ENCODE data around the gene IPCEF1.
"Not testable (repeated sequence)": the region's sequence is repeated elsewhere in the genome, so short reads cannot be mapped to it uniquely, and the experiment has no call there.

IPCEF1 gene

DNA sequence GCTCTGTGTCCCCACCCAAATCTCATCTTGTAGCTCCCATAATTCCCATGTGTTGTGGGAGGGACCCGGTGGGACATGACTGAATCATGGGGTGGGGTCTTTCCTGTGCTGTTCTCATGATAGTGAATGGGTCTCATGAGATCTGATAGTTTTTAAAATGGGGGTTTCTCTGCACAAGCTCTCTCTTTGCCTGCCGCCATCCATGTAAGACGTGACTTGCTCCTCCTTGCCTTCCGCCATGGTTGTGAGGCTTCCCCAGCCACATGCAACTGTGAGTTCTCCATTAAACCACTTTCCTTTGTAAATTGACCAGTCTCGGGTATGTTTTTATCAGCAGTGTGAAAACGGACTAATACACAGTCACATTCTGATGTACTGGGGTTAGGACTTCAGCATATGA lies 49.5 kb downstream of the IPCEF1 start:
- H3K27ac ChIP-seq (ENCODE audit: low read depth, low read length); H3K4me3 ChIP-seq (ENCODE audit: low read depth, low read length); H3K4me1 ChIP-seq (ENCODE audit: control insufficient read depth, insufficient read depth, low read length); H3K9me3 ChIP-seq (ENCODE audit: control insufficient read depth, insufficient read depth, low read length); H3K9ac ChIP-seq (ENCODE audit: low read depth, low read length); H3K27me3 ChIP-seq (ENCODE audit: control insufficient read depth, insufficient read depth, low read length); H3K36me3 ChIP-seq (ENCODE audit: control insufficient read depth, insufficient read depth, low read length): not testable (repeated sequence)

DNA sequence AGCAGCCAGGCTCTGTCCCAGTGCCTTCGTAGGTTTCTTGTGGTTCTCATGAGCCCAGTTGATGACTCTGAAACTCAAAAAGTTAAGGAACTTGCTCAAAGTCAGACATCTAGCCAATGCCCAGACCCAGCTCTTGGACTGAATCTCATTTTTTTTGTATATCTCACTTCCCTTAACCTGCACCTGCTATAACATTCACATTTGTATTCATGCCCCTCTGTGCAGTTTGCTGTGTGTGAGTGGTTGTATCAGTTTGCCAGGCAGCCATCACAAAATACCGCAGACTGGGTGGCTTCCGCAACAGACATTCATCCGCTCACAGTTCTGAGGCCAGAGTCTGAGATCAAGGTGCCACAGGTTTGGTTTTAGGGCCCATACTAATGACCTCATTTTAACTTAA lies 49.9 kb downstream of the IPCEF1 start:
- H3K36me3 ChIP-seq (ENCODE audit: control insufficient read depth, insufficient read depth, low read length), result no peaks in the 10 kb centered on the region
- no peak overlapping the region for H3K27ac ChIP-seq (ENCODE audit: low read depth, low read length)
- no peak overlapping the region for H3K9ac ChIP-seq (ENCODE audit: low read depth, low read length)
- no peaks in the 10 kb centered on the region for H3K9me3 ChIP-seq (ENCODE audit: control insufficient read depth, insufficient read depth, low read length)
- H3K4me3 ChIP-seq (ENCODE audit: low read depth, low read length), result no peak overlapping the region
- no peaks in the 10 kb centered on the region for H3K27me3 ChIP-seq (ENCODE audit: control insufficient read depth, insufficient read depth, low read length)
- no peaks in the 10 kb centered on the region for H3K4me1 ChIP-seq (ENCODE audit: control insufficient read depth, insufficient read depth, low read length)

GRCh38 chr6:154304191-154304590 lies 52.4 kb downstream of the IPCEF1 start:
- Histone ChIP-seq H3K36me3 (ENCODE audit: control insufficient read depth, insufficient read depth, low read length) (no peaks in the 10 kb centered on the region), H3K4me1 (ENCODE audit: control insufficient read depth, insufficient read depth, low read length) (no peaks in the 10 kb centered on the region), H3K9ac (ENCODE audit: low read depth, low read length) (no peak overlapping the region), H3K27me3 (ENCODE audit: control insufficient read depth, insufficient read depth, low read length) (no peaks in the 10 kb centered on the region), H3K27ac (ENCODE audit: low read depth, low read length) (no peak overlapping the region), H3K9me3 (ENCODE audit: control insufficient read depth, insufficient read depth, low read length) (no peaks in the 10 kb centered on the region), H3K4me3 (ENCODE audit: low read depth, low read length) (no peak overlapping the region)

GRCh38 chr6:154303642-154304041 lies 53.0 kb downstream of the IPCEF1 start:
- not testable (repeated sequence) for H3K36me3 ChIP-seq (ENCODE audit: control insufficient read depth, insufficient read depth, low read length); H3K9me3 ChIP-seq (ENCODE audit: control insufficient read depth, insufficient read depth, low read length); H3K9ac ChIP-seq (ENCODE audit: low read depth, low read length); H3K27me3 ChIP-seq (ENCODE audit: control insufficient read depth, insufficient read depth, low read length); H3K4me1 ChIP-seq (ENCODE audit: control insufficient read depth, insufficient read depth, low read length); H3K4me3 ChIP-seq (ENCODE audit: low read depth, low read length); H3K27ac ChIP-seq (ENCODE audit: low read depth, low read length)

DNA sequence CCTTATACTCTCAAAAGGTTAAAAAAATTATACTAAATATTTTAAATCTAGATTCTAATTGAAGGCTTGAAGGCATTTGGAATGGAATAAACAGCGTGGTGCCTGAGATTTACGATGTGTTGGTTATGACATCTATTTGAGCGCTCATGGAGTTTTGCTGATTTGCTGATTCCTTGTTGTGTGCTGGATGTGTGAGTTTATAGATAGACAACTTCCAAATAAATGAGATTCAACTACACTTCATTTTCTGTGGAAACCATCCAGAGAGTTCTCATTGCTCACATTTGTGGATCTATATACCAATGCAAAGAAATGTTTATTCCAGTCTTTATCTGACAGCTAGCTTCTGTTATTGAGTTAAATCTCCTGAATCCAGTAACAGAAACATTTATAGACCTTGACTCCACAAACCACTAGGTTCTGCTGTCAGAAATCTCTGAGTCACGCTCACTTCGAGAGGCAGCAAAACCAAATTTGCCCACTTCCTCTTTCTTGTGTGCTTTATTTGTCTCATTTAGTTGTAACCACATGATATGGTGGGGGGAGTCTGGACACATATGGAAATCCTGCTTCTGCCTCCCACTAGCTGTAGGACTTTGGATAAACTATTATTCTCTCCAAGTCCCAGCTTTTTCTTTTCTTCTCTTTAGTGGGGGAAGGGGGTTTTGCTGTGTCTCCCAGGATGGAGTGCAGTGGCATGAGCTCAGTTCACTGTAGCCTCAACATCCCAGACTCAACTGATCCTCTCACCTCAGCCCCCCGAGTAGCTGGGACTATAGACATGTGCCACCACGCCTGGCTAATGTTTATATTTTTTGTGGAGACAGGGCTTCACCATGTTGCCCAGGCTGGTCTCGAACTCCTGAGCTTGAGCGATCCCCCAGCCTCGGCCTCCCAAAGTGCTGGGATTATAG lies 54.5 kb downstream of the IPCEF1 start:
- Histone ChIP-seq H3K27ac (ENCODE audit: low read depth, low read length) (no peak overlapping the region), H3K9me3 (ENCODE audit: control insufficient read depth, insufficient read depth, low read length) (no peaks in the 10 kb centered on the region; the same call in 1 of the 2 replicates), H3K9ac (ENCODE audit: low read depth, low read length) (no peak overlapping the region), H3K4me3 (ENCODE audit: low read depth, low read length) (no peak overlapping the region), H3K36me3 (ENCODE audit: control insufficient read depth, insufficient read depth, low read length) (no peaks in the 10 kb centered on the region), H3K4me1 (ENCODE audit: control insufficient read depth, insufficient read depth, low read length) (no peaks in the 10 kb centered on the region), H3K27me3 (ENCODE audit: control insufficient read depth, insufficient read depth, low read length) (no peaks in the 10 kb centered on the region)

GRCh38 chr6:154301086-154301625 lies 55.4 kb downstream of the IPCEF1 start:
- Histone ChIP-seq H3K27me3 (ENCODE audit: control insufficient read depth, insufficient read depth, low read length) (no peaks in the 10 kb centered on the region), H3K27ac (ENCODE audit: low read depth, low read length) (no peak overlapping the region), H3K9me3 (ENCODE audit: control insufficient read depth, insufficient read depth, low read length) (no peaks in the 10 kb centered on the region; the same call in 1 of the 2 replicates), H3K4me1 (ENCODE audit: control insufficient read depth, insufficient read depth, low read length) (no peaks in the 10 kb centered on the region), H3K9ac (ENCODE audit: low read depth, low read length) (no peak overlapping the region), H3K36me3 (ENCODE audit: control insufficient read depth, insufficient read depth, low read length) (no peaks in the 10 kb centered on the region), H3K4me3 (ENCODE audit: low read depth, low read length) (no peak overlapping the region)

DNA sequence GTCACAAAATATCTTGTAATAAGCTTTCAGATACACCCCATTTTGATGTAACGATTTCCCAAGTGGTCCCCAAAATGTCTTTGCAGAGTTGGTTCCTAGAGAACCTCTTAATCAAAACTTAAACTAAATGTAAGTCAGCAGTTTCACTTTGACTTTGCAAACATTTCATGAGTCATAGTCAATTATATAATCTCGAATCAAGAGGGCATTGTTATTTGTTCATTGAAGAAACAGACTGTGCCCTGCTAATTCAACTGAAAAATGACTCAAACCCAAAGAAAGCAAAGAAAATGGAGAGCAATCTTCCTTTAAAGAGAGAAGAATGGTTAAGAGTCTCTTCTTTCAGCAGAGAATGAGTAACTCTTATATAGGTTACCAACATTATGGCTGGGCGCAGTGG lies 58.3 kb downstream of the IPCEF1 start:
- Histone ChIP-seq H3K27ac (ENCODE audit: low read depth, low read length) (no peak overlapping the region), H3K36me3 (ENCODE audit: control insufficient read depth, insufficient read depth, low read length) (no peaks in the 10 kb centered on the region), H3K9ac (ENCODE audit: low read depth, low read length) (no peak overlapping the region), H3K9me3 (ENCODE audit: control insufficient read depth, insufficient read depth, low read length) (no peaks in the 10 kb centered on the region; the same call in 1 of the 2 replicates), H3K4me3 (ENCODE audit: low read depth, low read length) (no peak overlapping the region), H3K4me1 (ENCODE audit: control insufficient read depth, insufficient read depth, low read length) (no peaks in the 10 kb centered on the region), H3K27me3 (ENCODE audit: control insufficient read depth, insufficient read depth, low read length) (no peaks in the 10 kb centered on the region)

GRCh38 chr6:154297721-154298120 lies 58.9 kb downstream of the IPCEF1 start:
- H3K9ac ChIP-seq (ENCODE audit: low read depth, low read length), result no peak overlapping the region
- H3K36me3 ChIP-seq (ENCODE audit: control insufficient read depth, insufficient read depth, low read length), result no peaks in the 10 kb centered on the region
- H3K4me1 ChIP-seq (ENCODE audit: control insufficient read depth, insufficient read depth, low read length), result no peaks in the 10 kb centered on the region
- no peaks in the 10 kb centered on the region; the same call in 1 of the 2 replicates for H3K9me3 ChIP-seq (ENCODE audit: control insufficient read depth, insufficient read depth, low read length)
- no peak overlapping the region for H3K27ac ChIP-seq (ENCODE audit: low read depth, low read length)
- H3K4me3 ChIP-seq (ENCODE audit: low read depth, low read length), result no peak overlapping the region
- H3K27me3 ChIP-seq (ENCODE audit: control insufficient read depth, insufficient read depth, low read length), result no peaks in the 10 kb centered on the region

DNA sequence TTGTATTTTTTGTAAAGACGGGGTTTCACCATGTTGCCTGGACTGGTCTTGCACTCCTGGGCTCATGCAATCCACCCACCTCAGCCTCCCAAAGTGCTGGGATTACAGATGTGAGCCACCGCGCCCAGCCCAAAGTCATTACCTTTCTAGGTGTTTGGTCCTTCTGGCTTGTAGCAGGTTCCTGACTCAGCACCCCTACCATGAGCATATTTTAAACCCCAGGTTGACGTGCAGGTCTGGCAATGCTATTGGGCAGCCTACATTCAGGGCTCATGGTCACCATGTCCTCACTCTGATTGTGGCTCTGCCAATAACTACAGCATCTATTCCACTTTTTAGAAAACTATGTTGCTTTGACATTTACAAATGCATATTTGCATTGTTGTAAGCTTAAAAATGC lies 59.4 kb downstream of the IPCEF1 start:
- no peaks in the 10 kb centered on the region for H3K27me3 ChIP-seq (ENCODE audit: control insufficient read depth, insufficient read depth, low read length)
- no peak overlapping the region for H3K9ac ChIP-seq (ENCODE audit: low read depth, low read length)
- H3K36me3 ChIP-seq (ENCODE audit: control insufficient read depth, insufficient read depth, low read length), result no peaks in the 10 kb centered on the region
- H3K4me1 ChIP-seq (ENCODE audit: control insufficient read depth, insufficient read depth, low read length), result no peaks in the 10 kb centered on the region
- no peaks in the 10 kb centered on the region; the same call in 1 of the 2 replicates for H3K9me3 ChIP-seq (ENCODE audit: control insufficient read depth, insufficient read depth, low read length)
- H3K27ac ChIP-seq (ENCODE audit: low read depth, low read length), result no peak overlapping the region
- H3K4me3 ChIP-seq (ENCODE audit: low read depth, low read length), result no peak overlapping the region

DNA sequence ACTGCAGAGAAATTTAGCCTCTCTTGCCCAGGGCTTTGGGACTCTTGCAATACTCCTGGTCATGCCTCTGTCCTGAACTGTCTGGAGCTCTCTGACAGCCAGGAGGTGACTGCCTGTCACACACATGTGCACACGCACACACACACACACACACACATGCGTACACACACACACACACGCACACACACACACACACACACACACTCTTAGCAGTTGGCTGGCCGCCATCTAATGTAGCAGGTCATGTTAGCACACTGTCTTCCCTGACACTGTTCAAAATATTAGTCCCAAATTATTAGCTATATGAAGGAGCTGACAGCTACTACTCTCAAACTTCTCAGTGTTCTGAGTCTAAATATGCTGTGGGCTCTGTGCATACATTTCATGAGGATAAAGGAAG lies 60.9 kb downstream of the IPCEF1 start:
- H3K27ac ChIP-seq (ENCODE audit: low read depth, low read length), result no peak overlapping the region
- no peaks in the 10 kb centered on the region for H3K27me3 ChIP-seq (ENCODE audit: control insufficient read depth, insufficient read depth, low read length)
- H3K4me3 ChIP-seq (ENCODE audit: low read depth, low read length), result no peak overlapping the region
- H3K9ac ChIP-seq (ENCODE audit: low read depth, low read length), result no peak overlapping the region
- no peaks in the 10 kb centered on the region for H3K36me3 ChIP-seq (ENCODE audit: control insufficient read depth, insufficient read depth, low read length)
- H3K9me3 ChIP-seq (ENCODE audit: control insufficient read depth, insufficient read depth, low read length), result no peaks in the 10 kb centered on the region; the same call in 1 of the 2 replicates
- no peaks in the 10 kb centered on the region for H3K4me1 ChIP-seq (ENCODE audit: control insufficient read depth, insufficient read depth, low read length)

- Histone ChIP-seq H3K27me3 (ENCODE audit: control insufficient read depth, insufficient read depth, low read length) (no peaks in the 10 kb centered on the region), H3K4me3 (ENCODE audit: low read depth, low read length) (no peak overlapping the region), H3K9ac (ENCODE audit: low read depth, low read length) (no peak overlapping the region), H3K4me1 (ENCODE audit: control insufficient read depth, insufficient read depth, low read length) (no peaks in the 10 kb centered on the region), H3K36me3 (ENCODE audit: control insufficient read depth, insufficient read depth, low read length) (no peaks in the 10 kb centered on the region), H3K9me3 (ENCODE audit: control insufficient read depth, insufficient read depth, low read length) (no peaks in the 10 kb centered on the region; the same call in 1 of the 2 replicates), H3K27ac (ENCODE audit: low read depth, low read length) (no peak overlapping the region)
These were observed 63.6 kb downstream of the IPCEF1 start for GRCh38 chr6:154292855-154293519.

All from HUES48 (cell line).